Endometrium (tissue), 2 donors: ENCODE measurements around the gene CLEC11A.
"Not testable (repeated sequence)": the region's sequence is repeated elsewhere in the genome, so short reads cannot be mapped to it uniquely, and the experiment has no call there.

ENCODE experiments used
- FAIRE-seq: peaks from 2 replicates; lab custom pipeline; 2012; peaks lifted over from hg19 to GRCh38; lab: Jason Lieb, UNC
- donor health status: control.
- donor health status: control.

The CLEC11A gene

DNA sequence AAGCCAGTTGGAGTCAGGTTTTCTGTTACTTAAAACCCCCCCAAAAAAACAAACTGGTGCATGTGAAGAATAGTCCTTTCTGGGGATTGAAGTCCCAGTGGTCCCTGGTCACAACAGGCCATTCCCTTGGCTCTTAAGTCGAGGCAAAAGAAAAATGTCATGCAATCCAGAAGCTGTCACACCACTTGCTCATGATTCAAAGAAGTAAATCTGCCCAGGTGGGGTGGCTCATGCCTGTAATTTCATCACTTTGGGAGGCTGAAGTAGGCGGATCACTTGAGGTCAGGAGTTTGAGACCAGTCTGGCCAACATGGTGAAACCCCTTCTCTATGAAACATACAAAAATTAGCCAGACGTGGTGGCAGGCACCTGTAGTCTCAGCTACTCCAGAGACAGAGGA is 38.3 kb downstream of the CLEC11A start:
- not testable (repeated sequence) for FAIRE-seq

DNA sequence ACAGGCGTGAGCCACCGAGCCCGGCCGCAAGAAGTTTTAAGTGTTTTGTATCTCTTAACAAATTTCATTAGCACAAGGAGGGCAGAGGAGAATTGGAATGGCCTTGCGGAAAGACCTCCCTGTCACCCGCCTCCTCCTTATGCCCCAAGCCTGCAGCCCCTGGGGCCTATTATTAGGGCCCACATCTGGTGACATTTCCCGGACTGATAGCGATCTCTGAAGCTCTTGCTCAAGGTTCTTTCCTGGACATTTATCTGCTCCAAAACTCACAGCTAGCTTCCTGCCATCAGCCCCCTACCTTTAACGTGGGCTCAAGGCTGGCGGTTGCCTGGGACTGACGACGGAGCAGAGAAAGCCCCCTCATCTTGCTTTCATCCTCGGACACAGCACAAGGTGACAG is 40.4 kb downstream of the CLEC11A start:
- not testable (repeated sequence) for FAIRE-seq

DNA sequence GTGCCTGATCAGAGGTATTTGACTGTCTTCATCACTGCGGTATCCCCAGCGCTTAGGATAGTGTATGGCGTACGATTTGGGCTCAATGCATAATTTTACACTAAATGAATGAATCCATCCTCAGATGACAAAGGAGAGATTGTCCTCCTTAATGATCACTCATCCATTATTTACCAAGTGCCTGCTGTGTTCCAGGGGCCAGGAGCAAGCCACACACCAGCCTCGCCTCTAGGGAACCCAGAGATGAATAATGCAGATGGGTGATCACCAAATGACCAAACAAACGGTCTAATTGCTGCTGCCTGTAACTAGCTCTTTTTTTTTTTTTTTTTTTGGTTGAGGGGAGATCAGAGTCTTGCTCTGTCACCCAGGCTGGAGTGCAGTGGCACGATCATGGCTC is 41.2 kb downstream of the CLEC11A start:
- FAIRE-seq, result no peak

DNA sequence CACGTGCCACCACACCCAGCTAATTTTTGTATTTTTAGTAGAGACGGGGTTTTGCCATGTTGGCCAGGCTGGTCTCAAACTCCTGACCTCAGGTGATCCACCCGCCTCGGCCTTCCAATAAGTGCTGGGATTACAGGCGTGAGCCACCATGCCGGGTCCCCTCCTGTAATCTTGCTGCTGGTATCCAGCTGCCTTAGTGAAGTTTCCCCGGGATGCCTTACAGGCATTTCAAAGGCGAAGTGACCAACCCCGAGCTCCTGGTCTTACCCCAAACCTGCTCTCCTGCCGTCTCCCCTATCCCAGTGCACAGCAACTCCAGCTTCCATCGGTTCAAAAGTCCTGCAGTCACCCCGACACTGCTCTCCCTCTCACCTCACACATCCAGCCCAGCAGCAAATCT is 43.6 kb downstream of the CLEC11A start:
- not testable (repeated sequence) for FAIRE-seq

DNA sequence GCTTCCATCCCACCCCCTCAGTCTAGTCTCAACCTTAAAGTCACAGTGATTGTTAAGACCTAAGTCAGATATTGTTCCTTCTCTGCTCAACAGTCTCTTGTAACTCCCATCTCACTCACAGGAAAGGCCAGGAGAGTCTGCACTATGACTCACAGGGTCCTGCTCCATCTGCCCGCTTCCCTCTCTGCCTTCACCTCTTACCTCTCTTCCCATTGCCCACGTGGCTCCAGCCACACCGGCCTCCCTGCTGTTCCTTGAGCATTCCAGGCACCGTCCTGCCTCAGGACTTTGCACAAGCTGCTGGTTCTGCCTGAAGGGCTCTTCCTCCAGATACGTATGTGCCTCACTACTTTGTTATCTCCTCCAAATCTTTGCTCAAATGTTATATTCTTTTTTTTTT is 44.1 kb downstream of the CLEC11A start:
- FAIRE-seq, result not testable (repeated sequence)

DNA sequence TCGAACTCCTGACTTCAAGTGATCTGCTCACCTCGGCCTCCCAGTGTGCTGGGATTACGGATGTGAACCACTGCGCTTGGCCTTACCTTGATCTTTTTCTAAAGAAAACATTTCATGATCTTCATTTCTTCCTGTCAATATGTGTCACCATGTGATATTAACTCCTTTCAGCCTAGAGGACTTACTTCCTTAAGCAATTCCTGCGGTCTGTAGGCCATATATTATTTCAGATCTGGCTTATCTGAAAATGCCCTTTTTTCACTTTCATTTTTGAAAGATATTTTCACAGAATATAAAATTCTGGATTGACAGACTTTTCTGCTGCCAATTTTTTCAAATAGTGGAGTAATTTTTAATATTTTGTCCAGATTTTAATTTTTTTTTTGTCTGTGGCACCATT is 45.1 kb downstream of the CLEC11A start:
- no peak for FAIRE-seq

DNA sequence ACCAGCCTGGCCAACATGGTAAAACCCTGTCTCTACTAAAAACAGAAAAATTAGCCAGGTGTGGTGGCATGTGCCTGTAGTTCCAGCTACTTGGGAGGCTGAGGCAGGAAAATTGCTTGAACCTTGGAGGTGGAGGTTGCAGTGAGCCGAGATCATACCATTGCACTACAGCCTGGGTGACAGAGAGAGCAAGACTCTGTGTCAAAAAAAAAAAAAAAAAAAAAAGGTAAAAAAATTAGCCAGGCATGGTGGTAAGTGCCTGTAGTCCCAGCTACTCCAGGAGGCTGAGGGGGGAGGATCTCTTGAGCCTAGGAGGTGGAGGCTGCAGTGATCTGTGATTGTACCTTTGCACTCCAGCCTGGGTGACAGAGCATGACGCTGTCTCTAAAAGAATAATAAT is 47.0 kb downstream of the CLEC11A start, which contains the start of gene GPR32:
TSS of gene GPR32 (plus strand) at position 301 of the 400 bp plus-strand sequence. CDS start 137 bp downstream, outside the sequence.
- not testable (repeated sequence) for FAIRE-seq

DNA sequence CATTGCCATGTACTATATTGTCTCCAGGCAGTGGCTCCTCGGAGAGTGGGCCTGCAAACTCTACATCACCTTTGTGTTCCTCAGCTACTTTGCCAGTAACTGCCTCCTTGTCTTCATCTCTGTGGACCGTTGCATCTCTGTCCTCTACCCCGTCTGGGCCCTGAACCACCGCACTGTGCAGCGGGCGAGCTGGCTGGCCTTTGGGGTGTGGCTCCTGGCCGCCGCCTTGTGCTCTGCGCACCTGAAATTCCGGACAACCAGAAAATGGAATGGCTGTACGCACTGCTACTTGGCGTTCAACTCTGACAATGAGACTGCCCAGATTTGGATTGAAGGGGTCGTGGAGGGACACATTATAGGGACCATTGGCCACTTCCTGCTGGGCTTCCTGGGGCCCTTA is 47.7 kb downstream of the CLEC11A start:
- FAIRE-seq, result no peak

DNA sequence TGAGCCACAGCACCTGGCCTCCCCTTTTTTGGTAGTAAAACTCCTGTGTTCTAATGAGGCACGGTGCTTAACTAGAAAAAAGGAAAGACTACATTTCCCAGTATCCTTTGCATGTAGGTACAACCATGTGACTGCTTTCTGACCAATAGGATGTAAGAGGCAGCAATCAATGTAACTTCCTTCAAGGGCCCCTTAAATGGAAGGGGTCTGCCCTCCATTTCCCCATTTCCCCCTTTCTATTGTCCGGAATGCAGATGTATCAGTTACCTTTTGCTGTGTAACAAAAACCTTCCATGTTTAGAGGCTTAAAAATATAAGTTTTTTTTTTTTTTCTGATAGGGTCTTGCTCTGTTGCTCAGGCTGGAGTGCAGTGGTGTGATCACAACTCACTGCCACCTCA is 49.3 kb downstream of the CLEC11A start:
- FAIRE-seq, result no peak

DNA sequence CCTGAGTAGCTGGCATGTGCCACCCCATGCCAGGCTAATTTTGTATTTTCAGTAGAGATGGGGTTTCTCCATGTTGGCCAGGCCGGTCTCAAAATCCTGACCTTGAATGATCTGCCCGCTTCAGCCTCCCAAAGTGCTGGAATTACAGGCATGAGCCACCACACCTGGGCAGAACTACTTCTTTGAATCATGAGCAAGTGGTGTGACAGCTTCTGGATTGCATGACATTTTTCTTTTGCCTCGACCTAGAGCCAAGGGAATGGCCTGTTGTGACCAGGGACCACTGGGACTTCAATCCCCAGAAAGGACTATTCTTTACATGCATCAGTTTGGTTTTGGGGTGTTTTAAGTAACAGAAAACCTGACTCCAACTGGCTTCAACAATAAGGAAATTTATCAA is 49.7 kb downstream of the CLEC11A start:
- FAIRE-seq, result not testable (repeated sequence)

DNA sequence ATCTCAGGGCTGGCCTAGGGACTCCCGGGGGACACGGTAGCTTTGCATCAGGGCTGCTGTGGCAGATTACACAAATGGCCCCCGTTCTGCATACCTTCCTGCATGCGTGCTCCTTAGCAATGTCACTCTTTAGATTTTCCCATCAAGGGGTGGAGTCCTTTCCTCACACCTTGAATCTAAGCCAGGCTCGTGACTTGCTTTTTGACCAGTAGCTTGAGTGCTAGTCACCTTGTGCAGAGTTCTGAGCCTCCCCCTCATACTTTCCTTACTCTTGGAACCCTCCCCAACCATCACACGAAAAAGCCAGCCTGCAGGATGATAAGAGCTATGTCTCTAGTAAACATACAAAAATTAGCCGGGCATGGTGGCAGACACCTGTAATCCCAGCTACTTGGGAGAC is 50.3 kb downstream of the CLEC11A start:
- not testable (repeated sequence) for FAIRE-seq
